RWPE1 (cell line): ENCODE measurements around the gene CERS2.

Source experiments
- CTCF ChIA-PET: fragments of 350-600 bp; sonication (Branson Sonifier 250); formaldehyde crosslinking; extraction: SDS; loops from one replicate; lab custom pipeline; 2021; lab: Yijun Ruan, JAX
- POLR2A ChIA-PET: fragments of 400-600 bp; formaldehyde crosslinking; extraction: SDS; loops from one replicate; lab custom pipeline; 2020; ENCODE audit warnings: antibody characterized with exemption; ENCODE audit not compliant: low non-redundant PET; lab: Yijun Ruan, JAX
- DNase-seq: peaks from one replicate; pipeline ENCODE4 v3.0.0; 2012; ENCODE audit warnings: low spot score
- H3K27ac ChIP-seq: fragments of 450-650 bp; 2 replicates; pipeline ENCODE4 v1.5.1; 2017
- TF ChIP-seq, protein P1 (sequence below): fragments of 450-650 bp; conservative IDR thresholded peaks from 2 replicates; pipeline ENCODE4 v1.5.1; 2017; ENCODE audit warnings: low read depth, mild to moderate bottlenecking

The CERS2 gene

GRCh38 chr1:151009674-151010345 is 35.2 kb upstream of the CERS2 start:
- no peak for DNase-seq
- POLR2A ChIA-PET: no interaction called here
- no peak overlapping the region for H3K27ac ChIP-seq
- CTCF ChIA-PET: interaction anchor here (1.2 kb wide), 1 partner anchor 14 kb away, joined by 3 read pairs; no protein-coding TSS in a partner anchor
- TF ChIP-seq, protein P1, sequence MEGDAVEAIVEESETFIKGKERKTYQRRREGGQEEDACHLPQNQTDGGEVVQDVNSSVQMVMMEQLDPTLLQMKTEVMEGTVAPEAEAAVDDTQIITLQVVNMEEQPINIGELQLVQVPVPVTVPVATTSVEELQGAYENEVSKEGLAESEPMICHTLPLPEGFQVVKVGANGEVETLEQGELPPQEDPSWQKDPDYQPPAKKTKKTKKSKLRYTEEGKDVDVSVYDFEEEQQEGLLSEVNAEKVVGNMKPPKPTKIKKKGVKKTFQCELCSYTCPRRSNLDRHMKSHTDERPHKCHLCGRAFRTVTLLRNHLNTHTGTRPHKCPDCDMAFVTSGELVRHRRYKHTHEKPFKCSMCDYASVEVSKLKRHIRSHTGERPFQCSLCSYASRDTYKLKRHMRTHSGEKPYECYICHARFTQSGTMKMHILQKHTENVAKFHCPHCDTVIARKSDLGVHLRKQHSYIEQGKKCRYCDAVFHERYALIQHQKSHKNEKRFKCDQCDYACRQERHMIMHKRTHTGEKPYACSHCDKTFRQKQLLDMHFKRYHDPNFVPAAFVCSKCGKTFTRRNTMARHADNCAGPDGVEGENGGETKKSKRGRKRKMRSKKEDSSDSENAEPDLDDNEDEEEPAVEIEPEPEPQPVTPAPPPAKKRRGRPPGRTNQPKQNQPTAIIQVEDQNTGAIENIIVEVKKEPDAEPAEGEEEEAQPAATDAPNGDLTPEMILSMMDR: no peak

- ChIA-PET POLR2A (no interaction called here), CTCF (interaction anchor here (1.2 kb wide), 1 partner anchor 14 kb away, joined by 3 read pairs; no protein-coding TSS in a partner anchor)
- TF ChIP-seq, protein P1: no peak
- peak overlapping the region; percentile 91 for H3K27ac ChIP-seq
- DNase-seq: no peak
Measured at GRCh38 chr1:151009206-151009587, 34.6 kb upstream of the CERS2 start.

- CTCF ChIA-PET: interaction anchor here (0.7 to 1.2 kb wide), 2 partner anchors 13 to 20 kb away, joined by 3 read pairs; no protein-coding TSS in a partner anchor
- TF ChIP-seq, protein P1: no peak
- POLR2A ChIA-PET: no interaction called here
- DNase-seq: peak; percentile 99
- peak within 1 kb of the TSS; percentile 91 for H3K27ac ChIP-seq
Measured at GRCh38 chr1:151008244-151009205, 33.9 kb upstream of the CERS2 start, which contains the start of gene PRUNE1. PRUNE1 (plus strand) TSS chr1:151008449; CDS start chr1:151008633, 184 bp downstream.

DNA sequence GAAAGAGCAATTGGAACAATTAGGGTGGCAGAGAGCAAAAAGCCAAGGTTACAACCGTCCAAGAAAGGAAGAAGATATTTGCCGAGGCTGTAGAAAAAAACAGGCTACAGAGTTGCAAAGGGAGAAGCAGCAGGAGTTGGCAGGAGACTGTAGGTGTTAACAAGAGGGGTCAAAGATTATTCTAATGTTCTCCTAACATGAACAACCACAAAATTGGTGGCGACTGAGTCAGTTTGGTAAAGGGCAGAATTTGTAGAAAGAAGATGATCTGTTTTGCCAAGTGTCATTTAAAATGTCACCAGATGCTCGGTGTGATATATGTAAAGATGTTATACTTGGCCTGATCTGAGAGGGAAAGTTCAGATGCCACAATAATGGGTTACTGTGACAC is 33.2 kb upstream of the CERS2 start:
- POLR2A ChIA-PET: no interaction called here
- DNase-seq: no peak
- H3K27ac ChIP-seq: peak overlapping the region; percentile 91
- TF ChIP-seq, protein P1: no peak
- CTCF ChIA-PET: interaction anchor here (2.4 kb wide), 1 partner anchor 11 kb away, joined by 17 read pairs; no protein-coding TSS in a partner anchor

DNA sequence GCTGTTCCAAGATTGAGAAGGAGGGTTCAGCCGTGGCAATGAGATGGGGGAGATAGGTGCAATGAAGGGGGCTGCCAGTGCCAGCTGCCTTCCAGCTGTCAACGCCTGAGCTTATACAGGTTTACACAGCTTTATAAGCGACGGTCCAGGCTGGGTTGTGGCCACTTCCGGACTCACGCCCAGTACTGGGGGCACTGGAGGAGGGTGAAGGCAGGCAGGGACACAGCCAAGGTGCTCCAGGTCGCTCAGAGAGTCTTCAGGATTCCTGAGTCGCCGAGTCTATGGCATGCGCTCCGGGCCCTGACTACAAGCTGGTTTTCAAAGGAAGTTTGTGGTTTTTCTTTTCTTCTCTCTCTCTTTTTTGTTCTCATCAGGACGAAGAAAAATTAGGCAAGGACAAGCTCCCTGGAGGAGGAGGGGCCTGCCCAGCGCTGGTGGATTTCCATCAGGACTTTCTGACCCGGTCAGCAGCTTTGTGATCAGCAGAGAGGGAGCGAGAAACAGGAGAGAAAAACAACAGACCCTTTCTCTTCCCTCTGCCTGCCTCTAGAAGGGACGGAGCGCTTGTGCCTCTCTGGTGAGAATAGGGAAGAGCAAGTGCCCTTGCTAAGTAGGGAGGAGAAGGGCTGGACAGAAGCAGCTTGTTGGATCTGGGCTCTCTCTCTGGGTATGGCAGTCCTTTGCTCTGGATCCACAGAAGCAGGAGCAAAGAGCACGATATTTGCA is 31.9 kb upstream of the CERS2 start, which contains the start of gene MINDY1:
Gene MINDY1, minus strand, starts transcription at position 576 of the 726 bp plus-strand sequence. CDS start 4,285 bp downstream, outside the sequence.
- H3K27ac ChIP-seq: peak within 1 kb of the TSS; percentile 91
- POLR2A ChIA-PET: interaction anchor here (0.9 to 1.7 kb wide), 3 partner anchors 9 to 25 kb away, joined by 3 to 7 read pairs (median 3); partner anchors contain the start of gene ANXA9
- TF ChIP-seq, protein P1: peak; percentile 64
- CTCF ChIA-PET: interaction anchor here (0.5 to 2.4 kb wide), 13 partner anchors 10 to 1015 kb away, joined by 3 to 17 read pairs (median 3); partner anchors contain the start of genes ANXA9, CDC42SE1 and PIP5K1A
- peak; percentile 84 for DNase-seq
